RWPE1 (cell line): ENCODE data around the gene CPT1C.

Experiments
- CTCF ChIA-PET: fragments of 350-600 bp; sonication (Branson Sonifier 250); formaldehyde crosslinking; extraction: SDS; loops from one replicate; lab custom pipeline; 2021; lab: Yijun Ruan, JAX
- POLR2A ChIA-PET: fragments of 400-600 bp; formaldehyde crosslinking; extraction: SDS; loops from one replicate; lab custom pipeline; 2020; ENCODE audit warnings: antibody characterized with exemption; ENCODE audit not compliant: low non-redundant PET; lab: Yijun Ruan, JAX
- DNase-seq: peaks from one replicate; pipeline ENCODE4 v3.0.0; 2012; ENCODE audit warnings: low spot score
- H3K27ac ChIP-seq: fragments of 450-650 bp; 2 replicates; pipeline ENCODE4 v1.5.1; 2017
- TF ChIP-seq, protein P1 (sequence below): fragments of 450-650 bp; conservative IDR thresholded peaks from 2 replicates; pipeline ENCODE4 v1.5.1; 2017; ENCODE audit warnings: low read depth, mild to moderate bottlenecking

Gene CPT1C

DNA sequence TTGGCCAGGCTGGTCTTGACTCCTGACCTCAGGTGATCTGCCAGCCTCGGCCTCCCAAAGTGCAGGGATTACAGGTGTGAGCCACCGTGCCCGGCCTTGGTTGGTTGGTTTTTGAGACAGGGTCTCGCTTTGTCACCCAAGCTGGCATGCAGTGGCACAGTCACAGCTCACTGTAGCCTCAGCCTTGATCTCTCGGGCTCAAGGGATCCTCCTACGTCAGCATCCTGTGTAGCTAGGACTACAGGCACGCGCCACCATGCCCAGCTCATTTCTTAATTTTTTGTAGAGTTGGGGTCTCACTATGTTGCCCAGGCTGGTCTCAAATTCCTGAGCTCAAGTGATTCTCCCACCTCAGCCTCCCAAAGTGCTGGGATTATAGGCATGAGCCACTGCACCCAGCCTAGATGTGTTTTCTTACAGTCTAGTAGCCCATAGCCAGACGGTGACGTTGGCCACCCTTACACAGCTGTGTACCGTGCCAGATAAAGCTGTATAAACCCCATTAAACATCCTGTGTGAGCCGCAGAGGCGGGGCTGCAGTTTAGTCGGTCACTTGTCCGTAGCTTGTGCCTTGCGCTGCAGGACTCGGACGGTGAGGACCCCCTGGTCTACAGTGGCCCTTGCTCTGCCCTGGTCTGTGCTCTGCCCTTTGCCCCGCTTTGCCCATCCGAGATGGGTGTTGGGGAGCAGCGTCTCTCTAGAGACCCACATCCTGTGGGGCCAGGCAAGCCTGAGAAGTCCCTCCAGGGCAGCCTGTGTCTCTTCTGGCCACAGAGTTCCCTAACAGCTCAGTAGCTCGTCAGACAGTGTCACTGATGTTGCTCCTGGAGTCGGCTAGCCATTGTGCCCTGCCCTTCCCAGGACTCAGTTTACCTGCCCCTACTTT lies 35.1 kb upstream of the CPT1C start:
- DNase-seq, result no peak
- CTCF ChIA-PET, result no interaction called here
- POLR2A ChIA-PET, result interaction anchor here (0.6 to 0.8 kb wide), 2 partner anchors 9 to 25 kb away, joined by 3 to 7 read pairs; no protein-coding TSS in a partner anchor
- TF ChIP-seq, protein P1, sequence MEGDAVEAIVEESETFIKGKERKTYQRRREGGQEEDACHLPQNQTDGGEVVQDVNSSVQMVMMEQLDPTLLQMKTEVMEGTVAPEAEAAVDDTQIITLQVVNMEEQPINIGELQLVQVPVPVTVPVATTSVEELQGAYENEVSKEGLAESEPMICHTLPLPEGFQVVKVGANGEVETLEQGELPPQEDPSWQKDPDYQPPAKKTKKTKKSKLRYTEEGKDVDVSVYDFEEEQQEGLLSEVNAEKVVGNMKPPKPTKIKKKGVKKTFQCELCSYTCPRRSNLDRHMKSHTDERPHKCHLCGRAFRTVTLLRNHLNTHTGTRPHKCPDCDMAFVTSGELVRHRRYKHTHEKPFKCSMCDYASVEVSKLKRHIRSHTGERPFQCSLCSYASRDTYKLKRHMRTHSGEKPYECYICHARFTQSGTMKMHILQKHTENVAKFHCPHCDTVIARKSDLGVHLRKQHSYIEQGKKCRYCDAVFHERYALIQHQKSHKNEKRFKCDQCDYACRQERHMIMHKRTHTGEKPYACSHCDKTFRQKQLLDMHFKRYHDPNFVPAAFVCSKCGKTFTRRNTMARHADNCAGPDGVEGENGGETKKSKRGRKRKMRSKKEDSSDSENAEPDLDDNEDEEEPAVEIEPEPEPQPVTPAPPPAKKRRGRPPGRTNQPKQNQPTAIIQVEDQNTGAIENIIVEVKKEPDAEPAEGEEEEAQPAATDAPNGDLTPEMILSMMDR, result no peak
- peak overlapping the region; percentile 38 for H3K27ac ChIP-seq

DNA sequence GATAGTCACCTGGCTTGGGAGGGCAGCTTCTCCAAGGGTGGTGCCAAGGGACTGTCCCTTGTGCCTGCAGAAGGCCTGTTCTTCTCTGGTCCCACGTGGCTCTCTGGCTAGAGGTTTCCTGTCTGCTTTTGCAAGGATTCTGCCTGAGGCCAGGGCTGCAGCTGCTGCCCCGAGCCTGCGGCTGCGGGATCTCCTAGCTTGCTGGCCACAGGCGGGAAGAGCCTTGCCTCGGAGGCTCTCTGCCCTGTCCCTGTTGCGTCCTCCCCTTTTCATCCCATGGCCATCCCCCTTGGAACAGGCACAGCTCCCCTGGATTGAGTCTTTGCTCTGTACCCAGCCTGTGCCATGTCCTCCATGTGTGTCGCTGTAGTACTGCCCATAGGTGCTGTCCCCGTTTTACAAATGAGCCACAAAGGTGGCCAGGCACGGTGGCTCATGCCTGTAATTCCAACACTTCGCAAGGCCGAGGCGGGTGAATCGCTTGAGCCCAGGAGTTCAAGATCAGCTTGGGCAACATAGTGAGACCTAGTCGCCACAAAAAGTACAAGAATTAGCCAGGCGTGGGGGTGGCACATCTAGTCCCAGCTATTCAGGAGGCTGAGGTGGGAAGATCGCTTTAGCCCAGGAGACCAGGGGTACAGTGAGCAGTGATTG lies 34.3 kb upstream of the CPT1C start:
- no peak for DNase-seq
- ChIA-PET CTCF (interaction anchor here (0.6 to 1.1 kb wide), 2 partner anchors 16 to 19 kb away, joined by 4 read pairs; no protein-coding TSS in a partner anchor), POLR2A (no interaction called here)
- TF ChIP-seq, protein P1, result no peak
- peak overlapping the region; percentile 38 for H3K27ac ChIP-seq

DNA sequence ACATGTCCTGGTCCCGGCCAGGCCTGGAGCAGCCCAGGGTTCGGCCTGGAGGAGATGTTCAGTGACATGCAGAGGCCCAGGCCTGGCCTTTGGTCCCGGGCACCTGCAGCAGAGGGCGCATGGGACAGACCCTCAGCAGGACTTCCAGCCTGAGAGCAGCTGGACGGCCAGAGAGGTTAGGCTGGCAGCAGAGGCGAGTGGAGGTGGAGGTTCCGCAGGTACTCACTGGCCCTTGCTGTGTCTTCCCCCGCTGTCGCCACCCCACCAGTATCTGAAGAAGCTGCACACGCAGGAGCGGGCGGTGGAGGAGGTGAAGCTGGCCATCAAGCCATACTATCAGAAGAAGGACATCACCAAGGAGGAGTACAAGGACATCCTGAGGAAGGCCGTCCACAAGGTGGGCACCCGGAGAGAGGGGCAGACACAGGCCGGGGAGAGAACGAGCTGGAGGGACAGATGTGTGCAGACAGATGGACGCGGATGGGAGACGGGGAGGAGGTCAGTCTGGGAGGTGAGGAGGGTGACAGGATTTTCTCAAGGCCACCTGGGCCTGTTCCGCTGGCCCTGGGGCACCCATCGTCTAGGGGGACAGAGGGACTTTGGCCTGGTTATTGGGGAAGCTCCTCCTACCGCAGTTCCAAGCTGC lies 33.3 kb upstream of the CPT1C start:
- DNase-seq, result no peak
- TF ChIP-seq, protein P1, result no peak
- peak overlapping the region; percentile 38 for H3K27ac ChIP-seq
- CTCF ChIA-PET, result interaction anchor here (1.1 kb wide), 1 partner anchor 18 kb away, joined by 4 read pairs; no protein-coding TSS in a partner anchor
- POLR2A ChIA-PET, result no interaction called here

DNA sequence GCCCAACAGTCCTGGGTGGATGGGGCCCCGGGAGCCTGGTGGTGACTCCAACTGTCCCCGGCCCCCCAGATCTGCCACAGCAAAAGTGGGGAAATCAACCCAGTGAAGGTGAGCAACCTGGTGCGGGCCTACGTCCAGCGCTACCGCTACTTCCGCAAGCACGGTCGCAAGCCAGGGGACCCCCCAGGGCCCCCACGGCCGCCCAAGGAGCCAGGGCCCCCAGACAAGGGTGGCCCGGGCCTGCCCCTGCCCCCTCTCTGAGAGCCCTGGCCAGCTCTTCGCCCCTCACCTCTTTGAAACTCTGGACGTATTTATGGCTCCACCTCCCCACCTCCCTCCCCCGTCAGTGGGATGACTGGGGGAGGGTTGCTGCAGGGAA lies 32.8 kb upstream of the CPT1C start:
- peak overlapping the region; percentile 38; the same call in 1 of the 2 replicates for H3K27ac ChIP-seq
- no peak for DNase-seq
- POLR2A ChIA-PET, result no interaction called here
- TF ChIP-seq, protein P1, result no peak
- CTCF ChIA-PET, result no interaction called here

DNA sequence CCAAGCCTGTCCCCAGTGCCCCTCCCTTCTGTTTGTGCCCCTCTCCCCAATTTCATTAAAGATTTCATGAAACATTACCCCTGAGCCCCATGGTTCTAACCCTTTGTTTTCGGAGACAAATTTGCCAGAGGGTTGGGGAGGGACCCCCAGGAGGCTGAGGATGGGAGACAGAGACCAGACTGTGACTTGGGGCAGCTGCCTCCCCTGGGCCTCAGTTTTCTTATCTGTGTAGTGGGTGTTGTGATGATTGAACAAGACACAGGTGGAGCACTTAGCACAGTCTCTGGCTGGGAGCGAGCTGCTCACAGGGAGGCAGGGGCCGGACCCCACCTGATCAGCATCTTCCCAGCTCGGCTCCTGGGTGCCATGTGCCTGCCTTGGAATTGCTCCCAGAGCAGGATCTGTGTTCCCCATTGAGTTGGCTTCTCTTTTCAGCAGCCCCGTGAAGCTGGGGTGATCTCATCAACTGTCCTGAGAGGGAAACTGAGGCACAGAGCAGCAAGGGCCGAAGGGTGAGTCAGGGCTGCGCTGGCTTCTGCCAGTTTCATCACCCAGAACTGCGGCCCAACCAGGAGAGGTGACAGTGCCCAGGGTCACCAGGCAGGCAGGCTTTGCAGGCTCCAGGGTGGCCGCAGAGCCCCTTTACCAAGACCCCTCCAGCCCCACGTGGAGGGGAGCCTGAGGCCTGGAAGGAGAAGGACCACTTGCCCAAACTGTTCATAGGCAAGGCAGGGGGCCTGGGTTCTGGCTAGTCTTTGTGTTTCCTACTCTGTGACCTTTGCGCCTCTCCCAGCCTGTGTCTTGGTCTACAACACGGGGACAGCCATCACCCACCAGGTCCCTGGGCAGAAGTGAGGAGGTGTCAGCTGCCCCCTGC lies 32.1 kb upstream of the CPT1C start:
- H3K27ac ChIP-seq, result peak overlapping the region; percentile 97
- DNase-seq, result no peak
- POLR2A ChIA-PET, result no interaction called here
- CTCF ChIA-PET, result interaction anchor here (0.6 kb wide), 1 partner anchor 14 kb away, joined by 3 read pairs; no protein-coding TSS in a partner anchor
- TF ChIP-seq, protein P1, result no peak
